Omental fat pad (tissue), 4 donors: ENCODE measurements around the gene PDE6H. TPM values are rescaled to one million over a fixed set of nuclear protein-coding genes. Genes with fewer than 3 reads are reported as not detected.

Experiments
- ATAC-seq: fragments of 150-250 bp; one replicate; pipeline ENCODE4 v1.9.1; 2016; ENCODE audit warnings: mild to moderate bottlenecking, moderate library complexity; ENCODE audit not compliant: low FRiP score
- DNase-seq: peaks from one replicate; pipeline ENCODE4 v3.0.0-alpha.2; 2019; ENCODE audit warnings: low spot score
- total RNA-seq, 4 donors: library from RNA; depleted of rRNA; stranded (reverse); fragments of >200 nt; gene quantifications; one replicate each; pipeline ENCODE4 v1.1.0, GENCODE V29; 2016
- TF ChIP-seq, protein P1 (sequence below), 3 donors: fragments of 450-650 bp; IDR thresholded peaks; one replicate each; pipeline ENCODE4 v1.5.1; 2016 to 2017; ENCODE audit warnings: antibody characterized with exemption in 3 of 3, mild to moderate bottlenecking in 3 of 3, moderate library complexity in 2 of 3

PDE6H gene
- total RNA-seq, 4 donors from 2014 or later, result not detected

DNA sequence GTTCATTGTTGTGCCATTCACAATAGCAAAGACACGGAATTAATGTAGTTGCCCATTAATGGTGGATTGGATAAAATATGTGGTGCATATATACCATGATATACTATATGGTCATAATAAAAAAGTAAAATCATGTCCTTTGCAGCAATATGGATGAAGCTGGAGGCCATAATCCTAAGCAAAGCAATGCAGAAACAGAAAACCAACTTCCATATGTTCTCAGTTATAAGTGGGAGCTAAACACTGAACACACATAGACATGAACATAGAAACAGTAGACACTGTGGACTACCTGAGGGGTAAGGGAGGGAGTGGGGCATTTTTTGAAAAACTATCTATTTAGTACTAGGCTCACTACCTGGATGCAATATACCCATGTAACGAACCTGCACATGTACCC lies 31.5 kb upstream of the PDE6H start:
- ATAC-seq, result no peak
- TF ChIP-seq, protein P1, sequence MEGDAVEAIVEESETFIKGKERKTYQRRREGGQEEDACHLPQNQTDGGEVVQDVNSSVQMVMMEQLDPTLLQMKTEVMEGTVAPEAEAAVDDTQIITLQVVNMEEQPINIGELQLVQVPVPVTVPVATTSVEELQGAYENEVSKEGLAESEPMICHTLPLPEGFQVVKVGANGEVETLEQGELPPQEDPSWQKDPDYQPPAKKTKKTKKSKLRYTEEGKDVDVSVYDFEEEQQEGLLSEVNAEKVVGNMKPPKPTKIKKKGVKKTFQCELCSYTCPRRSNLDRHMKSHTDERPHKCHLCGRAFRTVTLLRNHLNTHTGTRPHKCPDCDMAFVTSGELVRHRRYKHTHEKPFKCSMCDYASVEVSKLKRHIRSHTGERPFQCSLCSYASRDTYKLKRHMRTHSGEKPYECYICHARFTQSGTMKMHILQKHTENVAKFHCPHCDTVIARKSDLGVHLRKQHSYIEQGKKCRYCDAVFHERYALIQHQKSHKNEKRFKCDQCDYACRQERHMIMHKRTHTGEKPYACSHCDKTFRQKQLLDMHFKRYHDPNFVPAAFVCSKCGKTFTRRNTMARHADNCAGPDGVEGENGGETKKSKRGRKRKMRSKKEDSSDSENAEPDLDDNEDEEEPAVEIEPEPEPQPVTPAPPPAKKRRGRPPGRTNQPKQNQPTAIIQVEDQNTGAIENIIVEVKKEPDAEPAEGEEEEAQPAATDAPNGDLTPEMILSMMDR (IDR thresholded peaks at IDR 0.05), result no peak
- no peak for DNase-seq

DNA sequence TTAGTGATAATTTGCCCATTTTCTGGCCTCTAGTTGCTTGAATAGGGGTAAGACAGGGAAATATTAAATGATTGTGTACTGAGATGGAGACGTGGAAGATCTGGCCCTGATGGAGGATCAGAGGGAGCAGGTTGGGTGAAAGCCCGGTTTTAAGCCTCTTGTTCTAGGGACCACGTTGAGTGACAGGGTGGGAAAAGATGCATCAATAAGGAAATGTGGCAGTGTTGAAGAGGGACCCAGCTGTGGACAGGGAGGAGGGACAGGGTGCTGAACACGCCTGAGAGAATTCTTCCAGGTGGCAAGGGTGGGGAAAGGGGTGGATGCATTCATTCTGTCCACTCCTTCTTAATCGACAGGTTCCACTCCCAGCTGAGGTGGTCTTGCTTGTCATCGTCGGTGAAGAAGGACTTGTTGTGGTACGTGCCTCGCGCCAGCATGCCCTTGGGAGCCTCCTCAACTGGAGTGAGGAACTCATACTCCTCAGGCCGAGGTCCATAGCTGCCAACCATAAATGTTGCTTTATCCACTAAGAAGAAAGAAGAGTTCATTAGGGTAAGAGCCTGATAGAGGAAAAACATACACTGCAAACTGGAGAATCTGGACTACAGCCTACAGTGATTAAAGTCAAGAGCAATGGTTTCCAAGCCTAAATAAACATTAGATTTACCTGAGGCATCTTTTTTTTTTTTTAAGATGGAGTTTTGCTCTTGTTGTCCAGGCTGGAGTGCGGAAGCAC lies 30.5 kb upstream of the PDE6H start:
- DNase-seq, result no peak
- no peak for ATAC-seq
- TF ChIP-seq, protein P1 (IDR thresholded peaks at IDR 0.05), result no peak

DNA sequence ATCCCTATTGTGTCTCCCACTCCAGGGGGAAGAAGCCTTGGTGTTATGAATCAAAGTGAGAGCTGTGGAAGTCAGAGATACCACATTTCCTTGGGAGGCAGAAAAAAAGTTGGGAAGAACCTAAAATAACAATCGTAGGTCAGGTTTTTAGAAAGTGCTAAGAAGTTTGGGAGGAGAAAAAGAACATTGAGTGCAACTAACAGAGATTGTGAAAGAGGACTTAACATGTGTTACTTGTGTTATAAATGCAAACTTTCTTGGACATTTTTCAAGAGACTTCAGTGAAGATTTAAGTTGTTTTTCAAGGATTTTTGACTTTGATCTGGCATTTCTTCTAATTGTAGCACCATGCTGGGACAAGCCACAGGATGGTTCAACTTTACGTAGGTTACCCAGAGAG lies 26.7 kb upstream of the PDE6H start:
- no peak for DNase-seq
- TF ChIP-seq, protein P1 (IDR thresholded peaks at IDR 0.05), result no peak
- ATAC-seq, result no peak

GRCh38 chr12:14946861-14947260 lies 26.0 kb upstream of the PDE6H start:
- ATAC-seq (no peak), DNase-seq (no peak)
- TF ChIP-seq, protein P1 (IDR thresholded peaks at IDR 0.05), result no peak

DNA sequence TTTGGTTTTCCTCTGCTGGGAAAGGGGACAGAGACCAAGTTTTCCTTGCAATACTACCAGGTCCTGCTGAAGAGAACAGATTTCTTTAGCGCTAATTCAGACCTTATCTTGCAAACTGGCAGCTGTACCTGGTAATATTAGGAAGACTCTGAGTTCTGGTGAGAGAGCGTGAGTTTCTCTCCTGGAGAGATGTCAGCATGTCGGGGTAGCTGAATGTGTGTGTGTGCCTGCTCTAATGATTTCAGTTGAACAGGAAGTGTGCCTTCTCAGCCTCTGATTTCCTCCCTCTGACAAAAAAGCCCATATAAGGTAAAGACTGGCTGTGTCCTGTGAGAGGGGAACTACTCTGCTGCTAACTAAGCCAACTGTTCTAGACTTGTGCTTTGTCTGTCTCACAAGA lies 24.2 kb upstream of the PDE6H start:
- ATAC-seq (peak; percentile 61), DNase-seq (no peak)
- TF ChIP-seq, protein P1 (IDR thresholded peaks at IDR 0.05), result no peak

DNA sequence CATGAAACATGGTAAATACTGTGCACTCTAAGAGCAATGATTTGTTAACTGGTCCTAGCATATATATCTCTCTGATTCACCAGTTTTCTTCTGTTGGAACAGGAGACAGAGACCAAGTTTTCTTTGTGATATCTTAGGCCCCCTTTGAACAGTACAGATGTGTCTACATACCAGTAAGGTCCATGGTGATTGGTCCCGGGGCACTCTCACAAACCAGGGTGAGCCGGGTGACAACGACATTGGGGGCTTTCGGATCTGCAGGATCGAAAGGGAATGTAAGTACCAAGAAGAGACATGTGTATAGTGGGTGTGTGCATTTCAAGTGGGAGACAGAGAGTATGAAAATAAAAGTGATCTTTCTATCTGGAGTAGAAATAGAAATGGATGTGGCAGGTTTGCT lies 23.2 kb upstream of the PDE6H start:
- no peak for DNase-seq
- ATAC-seq, result no peak
- TF ChIP-seq, protein P1 (IDR thresholded peaks at IDR 0.05), result no peak

- TF ChIP-seq, protein P1 (IDR thresholded peaks at IDR 0.05), result no peak
- ATAC-seq (no peak), DNase-seq (no peak)
These were observed 22.4 kb upstream of the PDE6H start for GRCh38 chr12:14950421-14950820.
